ENCODE data around the gene SEMA3D. TPM values are rescaled to one million over a fixed set of nuclear protein-coding genes. Genes with fewer than 3 reads are reported as not detected.

Gene SEMA3D
- total RNA-seq, 3 donors from 2014 or later (not counting 1 experiment from before 2014, with no cell fraction given): not detected

GRCh38 chr7:85041605-85042216 is 145.1 kb downstream of the SEMA3D start:
- Histone ChIP-seq H3K27ac (ENCODE audit: low read length) (no peak overlapping the region), H3K4me3 (ENCODE audit: low read length) (no peak overlapping the region), H3K9me3 (ENCODE audit: control insufficient read depth, insufficient read depth, low read length) (no peaks in the 10 kb centered on the region), H3K27me3 (ENCODE audit: control insufficient read depth, insufficient read depth, low read length) (no peaks in the 10 kb centered on the region), H3K36me3 (ENCODE audit: control insufficient read depth, insufficient read depth, low read length) (no peaks in the 10 kb centered on the region), H3K4me1 (ENCODE audit: control insufficient read depth, insufficient read depth, low read length) (no peaks in the 10 kb centered on the region)
- no peak for TF ChIP-seq CTCF (IDR thresholded peaks at IDR 0.05)
- no peaks in the 10 kb centered on the region for H3K4me1 Mint-ChIP-seq
- DNase-seq: no peak
- intact Hi-C loops (cut with micrococcal nuclease): no loop called here
- no peak overlapping the region for H3K4me3 Mint-ChIP-seq
- H3K27ac Mint-ChIP-seq: no peak overlapping the region
- H3K9me3 Mint-ChIP-seq: peaks cover 2 to 7% of the 10 kb centered on the region in 2 donors
- no peaks in the 10 kb centered on the region for H3K27me3 Mint-ChIP-seq (ENCODE audit: low read depth in 2 of 2)
- no peaks in the 10 kb centered on the region for H3K36me3 Mint-ChIP-seq
- no peak for ATAC-seq
- 52% methylated on average over 6 of the region's 6 CpGs for WGBS (ENCODE audit: insufficient coverage)

GRCh38 chr7:85039196-85039923 is 147.5 kb downstream of the SEMA3D start:
- WGBS (ENCODE audit: insufficient coverage): 76% methylated on average over 9 of the region's 11 CpGs
- peaks cover 0 to 4% of the 10 kb centered on the region in 2 donors for H3K9me3 Mint-ChIP-seq
- no peak overlapping the region for H3K4me3 ChIP-seq (ENCODE audit: low read length)
- H3K4me1 ChIP-seq (ENCODE audit: control insufficient read depth, insufficient read depth, low read length): no peaks in the 10 kb centered on the region
- no peaks in the 10 kb centered on the region for H3K9me3 ChIP-seq (ENCODE audit: control insufficient read depth, insufficient read depth, low read length)
- H3K27ac ChIP-seq (ENCODE audit: low read length): no peak overlapping the region
- H3K27me3 ChIP-seq (ENCODE audit: control insufficient read depth, insufficient read depth, low read length): no peaks in the 10 kb centered on the region
- no peaks in the 10 kb centered on the region for H3K36me3 Mint-ChIP-seq
- H3K4me1 Mint-ChIP-seq: no peaks in the 10 kb centered on the region
- H3K27ac Mint-ChIP-seq: no peak overlapping the region
- intact Hi-C loops (cut with micrococcal nuclease): no loop called here
- no peaks in the 10 kb centered on the region for H3K36me3 ChIP-seq (ENCODE audit: control insufficient read depth, insufficient read depth, low read length)
- DNase-seq (no peak), ATAC-seq (no peak)
- no peak for TF ChIP-seq CTCF (IDR thresholded peaks at IDR 0.05)
- no peak overlapping the region for H3K4me3 Mint-ChIP-seq
- no peaks in the 10 kb centered on the region for H3K27me3 Mint-ChIP-seq (ENCODE audit: low read depth in 2 of 2)

GRCh38 chr7:85038466-85038865 is 148.4 kb downstream of the SEMA3D start:
- 58% methylated on average over 2 of the region's 2 CpGs for WGBS (ENCODE audit: insufficient coverage)
- no peak overlapping the region for H3K4me3 ChIP-seq (ENCODE audit: low read length)
- no peak overlapping the region for H3K27ac ChIP-seq (ENCODE audit: low read length)
- no peak for TF ChIP-seq CTCF (IDR thresholded peaks at IDR 0.05)
- DNase-seq (no peak), ATAC-seq (no peak)
- H3K4me1 ChIP-seq (ENCODE audit: control insufficient read depth, insufficient read depth, low read length): no peaks in the 10 kb centered on the region
- Mint-ChIP-seq H3K4me1 (no peaks in the 10 kb centered on the region), H3K9me3 (peaks cover 0 to 4% of the 10 kb centered on the region in 2 donors), H3K27me3 (ENCODE audit: low read depth in 2 of 2) (no peaks in the 10 kb centered on the region), H3K4me3 (no peak overlapping the region), H3K27ac (no peak overlapping the region), H3K36me3 (no peaks in the 10 kb centered on the region)
- no peaks in the 10 kb centered on the region for H3K27me3 ChIP-seq (ENCODE audit: control insufficient read depth, insufficient read depth, low read length)
- intact Hi-C loops (cut with micrococcal nuclease): no loop called here
- no peaks in the 10 kb centered on the region for H3K9me3 ChIP-seq (ENCODE audit: control insufficient read depth, insufficient read depth, low read length)
- no peaks in the 10 kb centered on the region for H3K36me3 ChIP-seq (ENCODE audit: control insufficient read depth, insufficient read depth, low read length)

Data from natural killer cell (primary cell).